Measurements from ENCODE around the gene ARHGAP26.
A peak's percentile ranks its signal among the peaks of the same experiment; 100 is the strongest.

Gene ARHGAP26

DNA sequence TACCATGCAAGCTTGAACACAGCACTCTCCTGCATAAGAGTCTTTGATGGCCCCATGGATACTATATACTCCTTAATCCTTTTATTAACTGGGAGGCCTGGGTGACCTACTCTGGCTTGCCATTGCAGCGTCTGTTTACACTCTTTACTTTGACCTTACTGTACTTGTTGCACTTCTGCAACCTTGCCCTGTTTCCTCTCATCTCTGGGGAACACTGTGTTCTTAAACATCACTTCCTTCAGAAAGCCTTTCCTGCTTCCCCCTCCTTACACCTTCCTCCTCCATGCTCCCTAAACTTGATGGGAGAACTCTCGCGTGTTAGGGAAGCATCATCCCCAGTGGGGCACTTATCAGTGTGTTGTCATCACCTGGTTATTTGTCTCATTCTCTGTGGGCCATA lies 411.0 kb downstream of the ARHGAP26 start:
- DNase-seq (ENCODE audit: low read depth in 2 of 2), result no peak

- DNase-seq (ENCODE audit: low read depth in 2 of 2), result no peak
Observed at GRCh38 chr5:143182106-143182505, 411.9 kb downstream of the ARHGAP26 start.

- peak; percentile 12 to 31 for DNase-seq (ENCODE audit: low read depth in 2 of 2)
Observed at GRCh38 chr5:143182901-143183820, 413.0 kb downstream of the ARHGAP26 start.

DNA sequence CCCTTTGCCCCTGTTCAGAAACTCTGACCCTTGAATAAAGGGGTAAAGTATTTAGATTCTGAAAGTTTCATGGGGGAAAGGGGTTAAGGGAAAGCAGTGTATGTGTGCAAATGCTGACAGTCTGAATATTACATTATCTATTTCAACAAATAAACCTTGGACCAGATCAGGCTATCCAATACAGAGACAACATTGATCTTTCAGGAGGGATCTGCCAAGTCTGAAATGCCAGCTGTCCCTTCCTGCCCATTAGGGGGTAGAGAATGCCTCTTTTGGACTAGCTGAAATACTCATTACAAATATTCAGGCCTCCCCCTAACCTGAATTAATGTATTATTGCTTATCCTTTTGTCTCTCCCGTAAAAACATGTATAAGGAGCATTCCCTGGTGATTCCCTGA lies 413.8 kb downstream of the ARHGAP26 start:
- DNase-seq (ENCODE audit: low read depth in 2 of 2), result no peak

DNA sequence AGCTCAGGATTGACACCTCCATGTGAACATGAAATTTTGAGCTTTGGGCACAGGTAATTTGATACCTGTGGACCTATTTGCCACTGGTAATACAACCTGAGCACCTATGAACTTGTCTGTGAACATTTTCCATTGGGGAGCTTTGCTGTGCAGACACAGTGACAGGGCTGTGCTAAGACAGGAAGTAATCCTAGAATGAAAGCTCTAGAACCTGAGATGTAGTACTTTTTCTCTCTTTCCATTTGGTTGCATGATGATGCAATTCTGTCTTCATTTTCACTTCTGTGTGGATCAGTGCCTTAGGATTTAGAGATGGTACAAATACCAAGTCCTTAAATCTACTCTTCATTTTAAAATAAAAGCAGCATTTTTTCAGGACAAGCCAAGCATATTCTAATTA lies 416.4 kb downstream of the ARHGAP26 start:
- no peak for DNase-seq (ENCODE audit: low read depth in 2 of 2)

- DNase-seq (ENCODE audit: low read depth in 2 of 2), result no peak
Observed at GRCh38 chr5:143187495-143187894, 417.3 kb downstream of the ARHGAP26 start.

- DNase-seq (ENCODE audit: low read depth in 2 of 2), result no peak
Observed at GRCh38 chr5:143188083-143188482, 417.9 kb downstream of the ARHGAP26 start.

DNA sequence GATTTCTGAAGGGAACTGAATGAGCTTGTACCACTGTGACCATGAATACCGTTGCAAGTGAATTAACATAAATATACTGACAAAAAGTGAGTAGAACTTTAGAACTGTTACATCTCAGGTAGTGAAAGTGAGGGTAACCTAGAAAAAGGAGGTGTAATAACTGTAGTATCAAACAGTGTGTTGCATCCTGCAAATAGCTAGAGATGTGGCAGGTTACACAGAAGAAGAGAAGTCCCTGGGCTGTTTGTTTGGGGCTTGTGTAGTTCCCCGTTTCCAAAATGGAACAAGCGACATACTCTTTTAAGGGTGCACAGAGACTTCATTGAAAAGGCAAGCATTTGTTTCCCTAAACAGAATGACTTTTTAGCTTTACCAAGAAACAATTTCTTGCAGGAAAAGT lies 418.5 kb downstream of the ARHGAP26 start:
- no peak for DNase-seq (ENCODE audit: low read depth in 2 of 2)

DNA sequence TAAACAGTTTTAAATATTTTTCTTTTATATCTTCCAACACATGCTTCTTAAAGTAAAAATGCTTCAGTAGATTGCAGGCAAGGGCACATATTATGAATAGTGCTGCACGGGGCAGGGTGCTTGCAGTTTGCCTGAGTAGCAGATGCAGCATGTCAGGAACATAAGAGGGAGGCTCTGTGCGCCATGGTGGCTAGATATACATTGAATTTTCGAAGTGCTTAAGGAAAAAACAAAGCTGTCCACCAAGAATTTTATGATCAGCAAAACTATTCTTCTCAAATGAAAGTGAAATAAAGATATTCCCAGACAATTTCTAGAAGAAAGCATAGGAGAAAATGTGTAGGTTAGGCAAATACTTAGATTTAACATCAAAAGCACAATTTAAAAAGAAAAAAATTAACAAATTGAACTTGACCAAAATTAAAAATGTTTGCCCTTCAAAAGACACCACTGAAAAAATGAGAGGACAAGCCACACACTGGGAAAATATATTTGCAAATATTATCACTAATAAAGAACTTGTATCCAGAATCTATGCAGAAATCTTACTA lies 420.2 kb downstream of the ARHGAP26 start:
- DNase-seq (ENCODE audit: low read depth in 2 of 2), result no peak

- DNase-seq (ENCODE audit: low read depth in 2 of 2), result no peak
Observed at GRCh38 chr5:143191720-143192119, 421.5 kb downstream of the ARHGAP26 start.

DNA sequence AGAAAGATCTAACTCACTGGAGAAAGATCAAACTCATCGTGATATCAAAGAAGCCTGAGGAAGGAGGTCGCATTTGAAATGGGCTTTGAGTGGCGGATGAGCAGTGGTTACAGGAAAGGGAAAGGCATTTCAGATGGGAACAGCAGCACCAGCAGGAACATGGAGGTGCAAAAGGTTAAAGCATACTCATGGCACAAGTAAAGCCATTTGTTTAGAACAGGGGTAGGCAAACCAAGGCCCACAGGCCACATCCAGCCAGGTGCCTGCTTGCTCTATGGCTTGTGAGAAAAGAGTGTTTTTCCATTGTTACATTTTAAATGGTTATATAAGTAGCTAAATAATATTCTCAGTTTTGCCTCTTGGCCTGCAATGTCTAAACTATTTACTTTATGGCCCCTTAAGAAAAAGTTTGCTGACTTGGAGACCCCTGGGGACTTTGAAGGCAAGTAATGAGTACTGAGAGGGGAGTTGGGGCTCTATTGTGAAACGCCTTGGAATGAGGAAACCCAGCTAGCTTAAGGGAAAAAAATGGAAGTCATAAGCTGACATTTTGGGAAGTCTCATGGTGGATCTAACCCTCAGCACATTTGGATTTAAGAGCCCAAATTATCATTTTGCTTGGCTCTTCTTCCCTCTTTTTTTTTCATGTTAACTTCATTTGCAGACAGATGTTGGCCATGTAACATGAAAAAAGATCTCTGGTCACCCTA lies 422.2 kb downstream of the ARHGAP26 start:
- no peak for DNase-seq (ENCODE audit: low read depth in 2 of 2)

- DNase-seq (ENCODE audit: low read depth in 2 of 2), result no peak
Observed at GRCh38 chr5:143194206-143194605, 424.0 kb downstream of the ARHGAP26 start.

DNA sequence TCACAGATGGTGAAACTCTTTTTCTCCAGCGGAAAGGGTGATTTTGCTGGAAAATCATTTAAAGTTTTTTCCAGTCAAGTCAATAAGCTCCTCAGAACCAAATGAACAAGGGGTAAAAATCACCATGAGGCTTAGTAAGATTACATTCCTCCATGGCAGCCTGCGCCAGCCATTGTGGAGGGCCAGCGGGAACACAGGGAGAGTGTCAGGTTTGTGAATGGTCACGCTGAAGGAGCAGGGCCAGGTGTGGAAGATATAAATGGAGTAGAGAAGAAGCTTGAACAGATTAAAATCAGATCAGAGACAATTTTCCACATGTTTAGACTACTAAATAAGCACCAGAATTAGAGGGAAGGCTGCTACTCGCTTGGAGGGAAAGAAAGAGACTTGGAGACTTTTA lies 424.5 kb downstream of the ARHGAP26 start:
- DNase-seq (ENCODE audit: low read depth in 2 of 2), result no peak

DNA sequence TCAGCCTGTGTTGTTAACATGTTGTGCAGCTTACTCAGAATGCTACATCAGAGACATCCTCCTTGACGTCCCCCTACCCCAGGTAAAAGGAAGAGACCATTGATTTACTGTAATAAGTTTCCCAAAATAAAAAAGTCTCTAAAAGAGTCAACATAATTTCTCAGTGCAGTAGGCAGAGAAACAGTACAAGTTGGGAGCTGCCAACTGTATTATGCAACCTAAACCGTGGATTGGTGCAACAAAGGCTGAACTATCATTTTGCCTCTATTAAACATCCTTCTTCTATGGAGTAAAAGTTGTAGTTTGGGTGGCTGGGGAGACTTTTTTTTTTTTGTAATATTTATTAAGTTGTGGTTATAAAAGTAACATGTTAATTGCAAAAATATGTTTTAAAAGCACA lies 425.3 kb downstream of the ARHGAP26 start:
- no peak for DNase-seq (ENCODE audit: low read depth in 2 of 2)

GRCh38 chr5:143196601-143197259 lies 426.6 kb downstream of the ARHGAP26 start:
- DNase-seq (ENCODE audit: low read depth in 2 of 2), result no peak

DNA sequence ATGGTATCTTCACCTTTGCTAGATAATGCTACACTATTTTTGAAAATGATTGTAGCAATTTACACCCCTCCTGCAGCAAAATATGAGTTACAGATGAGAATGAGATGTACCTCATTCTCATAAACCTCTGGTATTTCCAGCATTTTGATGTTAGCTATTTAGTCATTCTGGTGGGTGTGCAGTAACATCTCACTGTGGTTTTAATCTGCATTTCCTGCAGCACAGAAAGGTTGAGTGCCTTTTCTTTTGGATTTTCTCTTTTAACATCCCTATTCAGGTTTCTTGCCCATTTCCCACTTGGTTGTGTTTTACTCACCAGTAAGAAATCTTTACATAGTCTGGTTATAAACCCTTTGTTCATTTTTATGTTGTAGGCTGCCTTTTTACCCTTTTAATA lies 427.1 kb downstream of the ARHGAP26 start:
- DNase-seq (ENCODE audit: low read depth in 2 of 2), result no peak

DNA sequence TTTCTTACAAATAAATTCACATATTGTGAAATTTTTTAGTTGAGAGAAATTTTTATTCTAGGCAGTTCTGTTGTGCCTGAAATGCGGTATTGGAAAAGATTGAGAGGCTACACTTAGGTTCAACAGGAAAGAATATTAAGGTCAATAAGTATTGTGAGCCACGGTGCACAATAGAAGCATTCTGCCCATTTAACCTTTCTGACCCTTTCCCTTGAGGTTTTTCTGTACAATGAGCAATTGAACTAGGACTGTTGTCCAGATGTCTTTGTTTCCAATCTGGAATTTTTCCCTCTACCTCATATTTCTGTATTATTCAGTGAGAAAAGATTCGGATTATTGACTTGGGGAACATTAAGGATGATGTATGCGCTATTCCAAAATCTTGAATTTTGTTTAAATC lies 428.2 kb downstream of the ARHGAP26 start:
- DNase-seq (ENCODE audit: low read depth in 2 of 2), result no peak

DNA sequence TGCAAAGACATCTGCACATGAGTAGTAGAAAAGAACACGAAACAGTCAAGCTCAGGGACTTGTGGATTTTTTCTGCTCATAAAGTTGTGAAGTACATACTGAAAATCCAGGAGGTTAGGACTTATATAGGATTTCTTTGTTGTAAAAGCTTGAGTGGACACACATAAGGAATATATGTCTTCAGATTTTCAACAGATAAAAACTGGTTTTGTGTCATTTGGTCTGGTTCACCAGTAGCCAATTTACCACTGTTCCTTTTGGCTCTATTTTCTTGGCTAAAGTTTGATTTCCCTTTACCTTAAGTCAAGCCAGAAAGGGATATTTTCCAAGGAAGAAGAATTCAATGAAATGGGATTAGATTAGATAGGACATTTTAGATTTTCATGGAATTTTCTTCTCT lies 429.0 kb downstream of the ARHGAP26 start:
- DNase-seq (ENCODE audit: low read depth in 2 of 2), result no peak

DNA sequence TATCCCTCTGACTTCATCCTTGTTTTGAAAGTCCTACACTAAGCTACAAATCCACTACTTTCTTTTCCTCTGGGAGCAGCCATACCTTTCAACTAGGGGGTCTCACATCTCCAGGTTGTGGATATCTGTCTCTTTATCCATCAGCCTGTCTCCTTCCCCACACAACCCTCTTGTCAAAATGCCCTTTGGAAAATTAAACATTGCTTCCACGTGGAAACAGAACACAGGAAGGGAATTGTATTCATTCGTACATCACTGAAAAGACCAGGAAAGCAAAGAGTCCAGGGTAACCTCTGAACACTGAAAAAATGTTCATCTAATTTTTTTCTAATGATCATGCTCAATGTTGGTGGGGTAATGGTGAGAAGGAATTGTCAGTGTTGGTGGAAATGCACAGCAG lies 429.7 kb downstream of the ARHGAP26 start:
- no peak for DNase-seq (ENCODE audit: low read depth in 2 of 2)

GRCh38 chr5:143200781-143201398 lies 430.7 kb downstream of the ARHGAP26 start:
- no peak for DNase-seq (ENCODE audit: low read depth in 2 of 2)

- no peak for DNase-seq (ENCODE audit: low read depth in 2 of 2)
Observed at GRCh38 chr5:143201589-143201988, 431.4 kb downstream of the ARHGAP26 start.

All from stimulated activated CD8-positive, alpha-beta memory T cell treated with anti-CD3 and anti-CD28 coated beads, Interleukin-7, amount 100 ng/mL, for 4 hours (primary cell).